A549 (cell line): Measurements from ENCODE around the gene MBNL1. TPM values are rescaled to one million over a fixed set of nuclear protein-coding genes. Genes with fewer than 3 reads are reported as not detected.
"Not testable (repeated sequence)": the region's sequence is repeated elsewhere in the genome, so short reads cannot be mapped to it uniquely, and the experiment has no call there.

ENCODE experiments used
- ATAC-seq, 2 experiments: fragments of 200-7000 bp in 1 of 2; fragments of >200 bp in 1 of 2; cut with Nextera tagmentation in 1 of 2; cut with Tn5 transposase in 1 of 2; 3 replicates each; pipeline versions ENCODE4 v1.8.0 to v1.9.1; 2018 to 2020; ENCODE audit warnings: mild to moderate bottlenecking in 1 of 2, moderate library complexity in 1 of 2
- CTCF ChIA-PET: fragments of 300-600 bp; sonication (Branson Sonifier 250); formaldehyde crosslinking; extraction: SDS; loops from one replicate; lab custom pipeline; 2021; ENCODE audit warnings: antibody characterized with exemption, inconsistent platforms; lab: Yijun Ruan, JAX
- POLR2A ChIA-PET: fragments of 350-600 bp; formaldehyde crosslinking; extraction: SDS; loops from one replicate; lab custom pipeline; 2021; ENCODE audit warnings: antibody characterized with exemption, inconsistent platforms; lab: Yijun Ruan, JAX
- DNase-seq, 2 experiments: peaks; one replicate each; pipeline versions ENCODE4 v3.0.0 to v3.0.0-alpha.2; 2011 to 2016; ENCODE audit warnings: low read depth in 1 of 2, low spot score in 1 of 2
- FAIRE-seq: peaks from 2 replicates; lab custom pipeline; 2011; peaks lifted over from hg19 to GRCh38; lab: Jason Lieb, UNC
- H3K27ac ChIP-seq, 2 experiments: fragments of >200 bp; sonication (Bioruptor Twin); formaldehyde crosslinking; 3 replicates each; pipeline ENCODE4 v1.5.1; 2016 to 2017
- H3K4me1 ChIP-seq: fragments of >200 bp; sonication (Bioruptor Twin); formaldehyde crosslinking; 3 replicates; pipeline ENCODE4 v1.6.1; 2016
- H3K4me2 ChIP-seq: fragments of >200 bp; sonication (Bioruptor Twin); formaldehyde crosslinking; 3 replicates; pipeline ENCODE4 v1.6.1; 2016
- H3K4me3 ChIP-seq: fragments of >200 bp; sonication (Bioruptor Twin); formaldehyde crosslinking; 3 replicates; pipeline ENCODE4 v1.5.1; 2016
- H3K9me3 ChIP-seq: fragments of >200 bp; sonication (Bioruptor Twin); formaldehyde crosslinking; 3 replicates; pipeline ENCODE4 v1.6.1; 2016
- BCL3 ChIP-seq: fragments of >200 bp; sonication (Bioruptor Twin); formaldehyde crosslinking; IDR thresholded peaks from 3 replicates; pipeline ENCODE4 v1.6.1; 2016
- BHLHE40 ChIP-seq: IDR thresholded peaks from 2 replicates; pipeline ENCODE4 v1.6.1; 2012; ENCODE audit warnings: low read depth, low read length, inconsistent platforms
- CHD2 ChIP-seq: fragments of 150-350 bp; IDR thresholded peaks from 2 replicates; pipeline ENCODE4 v1.6.1; 2014; ENCODE audit warnings: low read length; ENCODE audit not compliant: partially characterized antibody
- CHD4 ChIP-seq: fragments of 200-600 bp; sonication (generic); IDR thresholded peaks from 2 replicates; pipeline ENCODE4 v1.6.1; 2016; ENCODE audit warnings: antibody characterized with exemption, mild to moderate bottlenecking, borderline replicate concordance
- EP300 ChIP-seq, 2 experiments: fragments of >200 bp; sonication (Bioruptor Twin); formaldehyde crosslinking; IDR thresholded peaks; 2 replicates in 1 of 2; 3 replicates in 1 of 2; pipeline ENCODE4 v1.6.1; 2016 to 2017
- FOSL2 ChIP-seq, 2 experiments: fragments of 450-650 bp in 1 of 2; fragments of >200 bp in 1 of 2; sonication (Bioruptor Twin) in 1 of 2; formaldehyde crosslinking; IDR thresholded peaks; 2 replicates each; pipeline versions ENCODE4 v1.5.0 to v1.6.1; 2016 to 2020; ENCODE audit warnings: mild to moderate bottlenecking in 1 of 2, moderate library complexity in 1 of 2
- FOXS1 ChIP-seq: fragments of 250-450 bp; sonication (Bioruptor Pico); IDR thresholded peaks from 2 replicates; pipeline ENCODE4 v1.5.0; 2020; ENCODE audit warnings: mild to moderate bottlenecking, moderate library complexity
- GATA3 ChIP-seq: IDR thresholded peaks from 2 replicates; pipeline ENCODE4 v1.6.1; 2012; ENCODE audit warnings: borderline replicate concordance
- HOXB5 ChIP-seq: fragments of 250-450 bp; sonication (Bioruptor Pico); IDR thresholded peaks from 2 replicates; pipeline ENCODE4 v1.5.0; 2020; ENCODE audit warnings: mild to moderate bottlenecking, moderate library complexity
- MAFK ChIP-seq: fragments of 450-650 bp; IDR thresholded peaks from 2 replicates; pipeline ENCODE4 v1.6.1; 2014; ENCODE audit not compliant: partially characterized antibody
- NFE2L2 ChIP-seq: fragments of 150-350 bp; conservative IDR thresholded peaks from 2 replicates; pipeline ENCODE4 v1.6.1; 2014; ENCODE audit warnings: low read length
- PHF8 ChIP-seq: fragments of 200-600 bp; sonication (generic); IDR thresholded peaks from 2 replicates; pipeline ENCODE4 v1.6.1; 2016; ENCODE audit warnings: low read depth, mild to moderate bottlenecking, antibody characterized with exemption, moderate library complexity, borderline replicate concordance
- POLR2AphosphoS2 ChIP-seq: conservative IDR thresholded peaks from 2 replicates; pipeline ENCODE4 v1.6.1; 2012; ENCODE audit warnings: low read length, improper control_type of control experiment, inconsistent platforms
- WGBS: methylation state at CpG from one replicate; pipeline ENCODE4 v1.1.6; 2017; ENCODE audit errors: missing lambda C conversion rate; 5-methylcytosine and 5-hydroxymethylcytosine counted together
- polyA plus RNA-seq, 4 experiments: library from polyadenylated mRNA; depleted of rRNA in 3 of 4; stranded (reverse); fragments of >200 nt; fragmentation: RNase III in 1 of 4; extraction: RNeasy Plus Mini Kit Qiagen cat#74134 plus additional on column Dnase treatment in 1 of 4; gene quantifications; 2 replicates in 3 of 4; 3 replicates in 1 of 4; pipeline ENCODE4 v1.2.3, GENCODE V29; 2011 to 2017
- TF ChIP-seq, protein P1 (sequence below): fragments of 150-350 bp; IDR thresholded peaks from 2 replicates; pipeline ENCODE4 v1.6.1; 2014; ENCODE audit warnings: low read depth, mild to moderate bottlenecking, low read length
- TF ChIP-seq, protein P2 (sequence below): fragments of 250-450 bp; sonication (Bioruptor Pico); IDR thresholded peaks from 2 replicates; pipeline ENCODE4 v1.5.0; 2020; ENCODE audit warnings: low read depth, mild to moderate bottlenecking, moderate library complexity
- TF ChIP-seq, protein P3 (sequence below): fragments of 250-450 bp; sonication (Bioruptor Pico); IDR thresholded peaks from 2 replicates; pipeline ENCODE4 v1.5.0; 2021; ENCODE audit warnings: mild to moderate bottlenecking, moderate library complexity, borderline replicate concordance
- TF ChIP-seq, protein P4 (sequence below): fragments of 200-600 bp; sonication (generic); IDR thresholded peaks from 2 replicates; pipeline ENCODE4 v1.6.1; 2016; ENCODE audit warnings: antibody characterized with exemption, mild to moderate bottlenecking, moderate library complexity

The MBNL1 gene
- polyA plus RNA-seq, 2 of the 4 experiments (the other 2 are of a cell fraction): 60.5 to 92.5 TPM

GRCh38 chr3:152365126-152365525 lies 96.4 kb downstream of the MBNL1 start:
- DNase-seq: no peak
- H3K9me3 ChIP-seq: peaks cover 3% of the 10 kb centered on the region; the same call in 1 of the 3 replicates
- H3K4me3 ChIP-seq: no peak overlapping the region
- TF ChIP-seq GATA3: no peak
- TF ChIP-seq NFE2L2: no peak
- no peak for TF ChIP-seq CHD2
- TF ChIP-seq, protein P1, sequence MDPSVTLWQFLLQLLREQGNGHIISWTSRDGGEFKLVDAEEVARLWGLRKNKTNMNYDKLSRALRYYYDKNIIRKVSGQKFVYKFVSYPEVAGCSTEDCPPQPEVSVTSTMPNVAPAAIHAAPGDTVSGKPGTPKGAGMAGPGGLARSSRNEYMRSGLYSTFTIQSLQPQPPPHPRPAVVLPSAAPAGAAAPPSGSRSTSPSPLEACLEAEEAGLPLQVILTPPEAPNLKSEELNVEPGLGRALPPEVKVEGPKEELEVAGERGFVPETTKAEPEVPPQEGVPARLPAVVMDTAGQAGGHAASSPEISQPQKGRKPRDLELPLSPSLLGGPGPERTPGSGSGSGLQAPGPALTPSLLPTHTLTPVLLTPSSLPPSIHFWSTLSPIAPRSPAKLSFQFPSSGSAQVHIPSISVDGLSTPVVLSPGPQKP: no peak
- TF ChIP-seq POLR2AphosphoS2: no peak
- no peak for TF ChIP-seq BHLHE40
- TF ChIP-seq, protein P2, sequence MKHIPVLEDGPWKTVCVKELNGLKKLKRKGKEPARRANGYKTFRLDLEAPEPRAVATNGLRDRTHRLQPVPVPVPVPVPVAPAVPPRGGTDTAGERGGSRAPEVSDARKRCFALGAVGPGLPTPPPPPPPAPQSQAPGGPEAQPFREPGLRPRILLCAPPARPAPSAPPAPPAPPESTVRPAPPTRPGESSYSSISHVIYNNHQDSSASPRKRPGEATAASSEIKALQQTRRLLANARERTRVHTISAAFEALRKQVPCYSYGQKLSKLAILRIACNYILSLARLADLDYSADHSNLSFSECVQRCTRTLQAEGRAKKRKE (CRISPR knock-in tag): no peak
- no peak for TF ChIP-seq PHF8
- no peak for TF ChIP-seq BCL3
- TF ChIP-seq, protein P3, sequence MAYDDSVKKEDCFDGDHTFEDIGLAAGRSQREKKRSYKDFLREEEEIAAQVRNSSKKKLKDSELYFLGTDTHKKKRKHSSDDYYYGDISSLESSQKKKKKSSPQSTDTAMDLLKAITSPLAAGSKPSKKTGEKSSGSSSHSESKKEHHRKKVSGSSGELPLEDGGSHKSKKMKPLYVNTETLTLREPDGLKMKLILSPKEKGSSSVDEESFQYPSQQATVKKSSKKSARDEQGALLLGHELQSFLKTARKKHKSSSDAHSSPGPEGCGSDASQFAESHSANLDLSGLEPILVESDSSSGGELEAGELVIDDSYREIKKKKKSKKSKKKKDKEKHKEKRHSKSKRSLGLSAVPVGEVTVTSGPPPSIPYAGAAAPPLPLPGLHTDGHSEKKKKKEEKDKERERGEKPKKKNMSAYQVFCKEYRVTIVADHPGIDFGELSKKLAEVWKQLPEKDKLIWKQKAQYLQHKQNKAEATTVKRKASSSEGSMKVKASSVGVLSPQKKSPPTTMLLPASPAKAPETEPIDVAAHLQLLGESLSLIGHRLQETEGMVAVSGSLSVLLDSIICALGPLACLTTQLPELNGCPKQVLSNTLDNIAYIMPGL (CRISPR knock-in tag): no peak
- TF ChIP-seq, protein P4, sequence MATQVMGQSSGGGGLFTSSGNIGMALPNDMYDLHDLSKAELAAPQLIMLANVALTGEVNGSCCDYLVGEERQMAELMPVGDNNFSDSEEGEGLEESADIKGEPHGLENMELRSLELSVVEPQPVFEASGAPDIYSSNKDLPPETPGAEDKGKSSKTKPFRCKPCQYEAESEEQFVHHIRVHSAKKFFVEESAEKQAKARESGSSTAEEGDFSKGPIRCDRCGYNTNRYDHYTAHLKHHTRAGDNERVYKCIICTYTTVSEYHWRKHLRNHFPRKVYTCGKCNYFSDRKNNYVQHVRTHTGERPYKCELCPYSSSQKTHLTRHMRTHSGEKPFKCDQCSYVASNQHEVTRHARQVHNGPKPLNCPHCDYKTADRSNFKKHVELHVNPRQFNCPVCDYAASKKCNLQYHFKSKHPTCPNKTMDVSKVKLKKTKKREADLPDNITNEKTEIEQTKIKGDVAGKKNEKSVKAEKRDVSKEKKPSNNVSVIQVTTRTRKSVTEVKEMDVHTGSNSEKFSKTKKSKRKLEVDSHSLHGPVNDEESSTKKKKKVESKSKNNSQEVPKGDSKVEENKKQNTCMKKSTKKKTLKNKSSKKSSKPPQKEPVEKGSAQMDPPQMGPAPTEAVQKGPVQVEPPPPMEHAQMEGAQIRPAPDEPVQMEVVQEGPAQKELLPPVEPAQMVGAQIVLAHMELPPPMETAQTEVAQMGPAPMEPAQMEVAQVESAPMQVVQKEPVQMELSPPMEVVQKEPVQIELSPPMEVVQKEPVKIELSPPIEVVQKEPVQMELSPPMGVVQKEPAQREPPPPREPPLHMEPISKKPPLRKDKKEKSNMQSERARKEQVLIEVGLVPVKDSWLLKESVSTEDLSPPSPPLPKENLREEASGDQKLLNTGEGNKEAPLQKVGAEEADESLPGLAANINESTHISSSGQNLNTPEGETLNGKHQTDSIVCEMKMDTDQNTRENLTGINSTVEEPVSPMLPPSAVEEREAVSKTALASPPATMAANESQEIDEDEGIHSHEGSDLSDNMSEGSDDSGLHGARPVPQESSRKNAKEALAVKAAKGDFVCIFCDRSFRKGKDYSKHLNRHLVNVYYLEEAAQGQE: no peak
- no peak for TF ChIP-seq FOXS1
- TF ChIP-seq CHD4: no peak
- TF ChIP-seq, all 56 proteins: peak for 0
- CTCF ChIA-PET: no interaction called here
- no peak for ATAC-seq
- POLR2A ChIA-PET: interaction anchor here (0.7 to 0.9 kb wide), 2 partner anchors 28 to 32 kb away, joined by 3 to 5 read pairs; no protein-coding TSS in a partner anchor
- H3K4me2 ChIP-seq: peak overlapping the region; percentile 14; the same call in 1 of the 3 replicates
- H3K4me1 ChIP-seq: peaks cover 35% of the 10 kb centered on the region
- no peak for FAIRE-seq
- WGBS: 54% methylated on average over 2 of the region's 2 CpGs
- H3K27ac ChIP-seq: no peak overlapping the region

DNA sequence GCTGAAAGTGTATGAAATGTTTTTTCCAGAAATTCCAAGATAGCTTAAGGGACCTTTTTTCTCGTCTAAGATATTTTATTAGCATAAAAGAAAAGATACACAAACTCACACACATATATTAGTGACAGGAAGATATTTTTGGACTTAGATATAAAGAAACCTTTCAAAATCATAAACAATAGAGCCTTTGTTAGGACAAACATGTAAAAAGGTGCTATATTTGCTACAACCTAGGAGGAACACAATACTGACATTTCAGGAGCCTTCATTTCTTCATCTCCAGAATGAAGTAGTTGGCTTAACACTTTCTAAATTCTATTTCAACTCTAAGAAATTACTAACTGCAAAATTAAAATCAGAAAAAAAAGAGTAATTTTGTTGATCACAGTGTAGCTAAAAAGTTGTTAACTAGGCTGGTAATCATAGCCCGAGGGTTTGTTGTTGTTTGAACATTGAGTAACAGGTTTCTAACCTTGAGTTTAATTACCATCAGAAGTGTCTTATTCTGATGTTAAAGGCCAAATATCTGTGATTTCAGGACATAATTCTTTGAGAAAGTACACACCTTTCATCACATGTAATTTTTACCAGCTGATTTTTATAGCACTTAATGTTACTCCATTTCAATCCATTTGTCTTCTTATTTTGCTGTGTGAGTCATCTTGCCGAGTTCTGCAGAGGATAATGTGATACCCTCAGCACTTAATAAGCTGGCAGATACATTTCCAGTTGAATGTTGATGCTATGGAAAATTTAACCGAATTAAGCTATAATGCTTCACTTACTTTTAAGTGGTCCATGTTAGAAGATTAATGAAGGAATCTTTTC lies 97.3 kb downstream of the MBNL1 start:
- H3K4me2 ChIP-seq: peak overlapping the region; percentile 14
- peaks cover 3% of the 10 kb centered on the region; the same call in 1 of the 3 replicates for H3K9me3 ChIP-seq
- CTCF ChIA-PET: no interaction called here
- POLR2A ChIA-PET: no interaction called here
- no peak for DNase-seq
- 54% methylated on average over 4 of the region's 4 CpGs for WGBS
- H3K27ac ChIP-seq: no peak overlapping the region
- TF ChIP-seq MAFK (no peak), HOXB5 (CRISPR knock-in tag) (no peak), FOSL2 (IDR thresholded peaks at IDR 0.05) (no peak), FOSL2 (CRISPR knock-in tag; IDR thresholded peaks at IDR 0.05) (peak; percentile 53), EP300 (IDR thresholded peaks at IDR 0.05) (no peak)
- no peak for FAIRE-seq
- ATAC-seq: peak in 1 of 2 experiments; percentile 53; a peak in 2 of 6 replicates
- H3K4me3 ChIP-seq: no peak overlapping the region
- H3K4me1 ChIP-seq: peaks cover 27% of the 10 kb centered on the region; the same call in 2 of the 3 replicates

- POLR2A ChIA-PET, DNase-seq, CTCF ChIA-PET, H3K27ac ChIP-seq, ATAC-seq, H3K4me2 ChIP-seq, H3K9me3 ChIP-seq, H3K4me3 ChIP-seq, FAIRE-seq: not testable (repeated sequence)
- peaks cover 27% of the 10 kb centered on the region; the same call in 2 of the 3 replicates for H3K4me1 ChIP-seq
- 85% methylated on average over 2 of the region's 2 CpGs for WGBS
Observed at GRCh38 chr3:152367192-152367591, 98.5 kb downstream of the MBNL1 start.

DNA sequence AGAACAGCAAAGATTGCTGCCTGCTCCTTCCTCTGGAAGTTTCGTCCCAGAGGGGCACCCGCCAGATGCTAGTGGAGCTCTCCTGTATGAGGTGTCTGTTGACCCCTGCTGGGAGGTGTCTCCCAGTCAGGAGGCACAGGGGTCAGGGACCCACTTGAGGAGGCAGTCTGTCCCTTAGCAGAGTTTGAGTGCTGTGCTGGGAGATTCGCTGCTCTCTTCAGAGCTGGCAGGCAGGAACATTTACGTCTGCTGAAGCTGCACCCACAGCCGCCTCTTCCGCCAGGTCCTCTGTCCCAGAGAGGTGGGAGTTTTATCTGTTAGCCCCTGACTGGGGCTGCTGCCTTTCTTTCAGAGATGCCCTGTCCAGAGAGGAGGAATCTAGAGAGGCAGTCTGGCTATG lies 103.9 kb downstream of the MBNL1 start:
- CTCF ChIA-PET: interaction anchor here (1.3 kb wide), 1 partner anchor 9 kb away, joined by 4 read pairs; no protein-coding TSS in a partner anchor
- FAIRE-seq, H3K9me3 ChIP-seq, ATAC-seq, DNase-seq, H3K4me2 ChIP-seq, POLR2A ChIA-PET, H3K4me3 ChIP-seq: not testable (repeated sequence)
- H3K27ac ChIP-seq: peak overlapping the region in 1 of 2 experiments; percentile 61; a peak in 1 of 6 replicates
- peaks cover 36% of the 10 kb centered on the region for H3K4me1 ChIP-seq
- WGBS: 97% methylated on average over 6 of the region's 6 CpGs
